H1 (cell line): Measurements from ENCODE around the gene LAMB3. TPM values are rescaled to one million over a fixed set of nuclear protein-coding genes. Genes with fewer than 3 reads are reported as not detected.

Source experiments
- CTCF ChIA-PET: fragments of 300-600 bp; sonication (Branson Sonifier 250); formaldehyde crosslinking; loops from one replicate; lab custom pipeline; 2021; ENCODE audit not compliant: partially characterized antibody; lab: Charles Lee
- POLR2A ChIA-PET: fragments of 300-600 bp; sonication (Branson Sonifier 250); formaldehyde crosslinking; loops from one replicate; lab custom pipeline; 2021; ENCODE audit warnings: inconsistent platforms; ENCODE audit not compliant: partially characterized antibody; lab: Charles Lee
- DNase-seq, 2 experiments: peaks; one replicate each; pipeline versions ENCODE4 v3.0.0 to v3.0.0-alpha.2; 2010 to 2022; ENCODE audit warnings: low spot score in 2 of 2, low read depth in 1 of 2, mixed read lengths in 1 of 2
- FAIRE-seq: peaks from 2 replicates; lab custom pipeline; 2011; peaks lifted over from hg19 to GRCh38; lab: Jason Lieb, UNC
- H2AFZ ChIP-seq: 2 replicates; pipeline ENCODE4 v1.8.1; 2012; ENCODE audit warnings: low read length, inconsistent platforms
- H2AK5ac ChIP-seq: 2 replicates; pipeline ENCODE4 v1.6.1; 2013; ENCODE audit warnings: low read depth, low read length
- H2BK120ac ChIP-seq: replicated peaks from 2 replicates; pipeline ENCODE3; 2013; ENCODE audit warnings: low read depth, low read length, inconsistent platforms
- H2BK12ac ChIP-seq: 2 replicates; pipeline ENCODE4 v1.6.1; 2013; ENCODE audit warnings: low read depth, low read length
- H2BK15ac ChIP-seq: 2 replicates; pipeline ENCODE4 v1.6.1; 2013; ENCODE audit warnings: low read length
- H2BK20ac ChIP-seq: 2 replicates; pipeline ENCODE4 v1.6.1; 2013; ENCODE audit warnings: low read length
- H2BK5ac ChIP-seq: 2 replicates; pipeline ENCODE4 v1.6.1; 2013; ENCODE audit warnings: low read depth, low read length
- H3K14ac ChIP-seq: 2 replicates; pipeline ENCODE4 v1.6.1; 2013; ENCODE audit warnings: inconsistent platforms; ENCODE audit not compliant: insufficient read length
- H3K18ac ChIP-seq: 2 replicates; pipeline ENCODE4 v1.6.1; 2013; ENCODE audit warnings: low read length; ENCODE audit errors: extremely low read depth
- H3K23ac ChIP-seq: 2 replicates; pipeline ENCODE4 v1.6.1; 2013; ENCODE audit warnings: inconsistent platforms; ENCODE audit not compliant: insufficient read length
- H3K23me2 ChIP-seq: 2 replicates; pipeline ENCODE4 v1.6.1; 2013; ENCODE audit warnings: low read depth, low read length
- H3K27ac ChIP-seq: 2 replicates; pipeline ENCODE4 v1.6.1; 2011; ENCODE audit warnings: low read depth, low read length, inconsistent platforms
- H3K27me3 ChIP-seq, 4 experiments: replicated peaks in 1 of 4; 1 replicate in 1 of 4; 2 replicates in 3 of 4; pipeline versions ENCODE4 v1.6.1 to v1.8.1; 2011 to 2013; ENCODE audit warnings: low read length in 3 of 4, mild to moderate bottlenecking in 3 of 4, inconsistent platforms in 2 of 4, mixed read lengths in 2 of 4, moderate library complexity in 1 of 4; ENCODE audit not compliant: control insufficient read depth in 3 of 4, insufficient read depth in 3 of 4; ENCODE audit errors: extremely low read depth in 1 of 4
- H3K36me3 ChIP-seq, 4 experiments: 2 replicates each; pipeline versions ENCODE4 v1.6.1 to v1.8.1; 2011 to 2013; ENCODE audit warnings: mild to moderate bottlenecking in 4 of 4, low read length in 3 of 4, moderate library complexity in 2 of 4, control low read depth in 1 of 4, inconsistent platforms in 1 of 4; ENCODE audit not compliant: insufficient read depth in 4 of 4, control insufficient read depth in 2 of 4
- H3K4ac ChIP-seq: replicated peaks from 2 replicates; pipeline ENCODE3; 2013; ENCODE audit warnings: low read length, low read depth, mixed read lengths, inconsistent platforms; ENCODE audit not compliant: insufficient read length
- H3K4me1 ChIP-seq, 4 experiments: replicated peaks in 1 of 4; 1 replicate in 1 of 4; 2 replicates in 3 of 4; pipeline versions ENCODE4 v1.6.1 to v1.8.1; 2011 to 2013; ENCODE audit warnings: low read length in 3 of 4, inconsistent platforms in 2 of 4, mixed read lengths in 1 of 4; ENCODE audit not compliant: insufficient read depth in 4 of 4, control insufficient read depth in 3 of 4
- H3K4me2 ChIP-seq, 2 experiments: 2 replicates each; pipeline versions ENCODE4 v1.6.1 to v1.8.1; 2011 to 2013; ENCODE audit warnings: low read depth in 2 of 2, low read length in 2 of 2, control low read depth in 1 of 2, inconsistent platforms in 1 of 2, mild to moderate bottlenecking in 1 of 2; ENCODE audit not compliant: insufficient read depth in 1 of 2
- H3K4me3 ChIP-seq, 4 experiments: fragments of 200-600, 300-600 bp in 1 of 4; sonication (generic), shearing (Covaris generic), sonication (Bioruptor Twin) in 1 of 4; 2 replicates each; pipeline versions ENCODE4 v1.5.1 to v1.8.1; 2011 to 2016; ENCODE audit warnings: low read length in 4 of 4, low read depth in 3 of 4, control low read depth in 2 of 4, inconsistent platforms in 2 of 4, mild to moderate bottlenecking in 2 of 4, mixed read lengths in 1 of 4, moderate library complexity in 1 of 4; ENCODE audit not compliant: insufficient read depth in 2 of 4; ENCODE audit errors: extremely low read depth in 1 of 4
- H3K56ac ChIP-seq: replicated peaks from 2 replicates; pipeline ENCODE3; 2013; ENCODE audit warnings: low read depth, mild to moderate bottlenecking, mixed read lengths, low read length, inconsistent platforms; ENCODE audit not compliant: insufficient read length
- H3K79me1 ChIP-seq: 2 replicates; pipeline ENCODE4 v1.6.1; 2013; ENCODE audit warnings: low read depth, low read length, control low read depth
- H3K79me2 ChIP-seq, 2 experiments: 2 replicates each; pipeline versions ENCODE4 v1.6.1 to v1.8.1; 2012 to 2013; ENCODE audit warnings: low read length in 2 of 2, mild to moderate bottlenecking in 2 of 2, inconsistent platforms in 1 of 2; ENCODE audit not compliant: insufficient read depth in 2 of 2, control insufficient read depth in 1 of 2
- H3K9ac ChIP-seq, 4 experiments: replicated peaks in 1 of 4; 1 replicate in 1 of 4; 2 replicates in 3 of 4; pipeline versions ENCODE4 v1.6.1 to v1.8.1; 2011 to 2013; ENCODE audit warnings: low read depth in 3 of 4, low read length in 3 of 4, control low read depth in 2 of 4, mild to moderate bottlenecking in 2 of 4, moderate library complexity in 2 of 4, inconsistent platforms in 1 of 4; ENCODE audit errors: extremely low read depth in 1 of 4
- H3K9me3 ChIP-seq, 2 experiments: 2 replicates each; pipeline versions ENCODE4 v1.6.1 to v1.8.1; 2012 to 2013; ENCODE audit warnings: mild to moderate bottlenecking in 2 of 2, moderate library complexity in 2 of 2, control low read depth in 1 of 2, inconsistent platforms in 1 of 2, low read depth in 1 of 2, low read length in 1 of 2, mixed read lengths in 1 of 2; ENCODE audit not compliant: insufficient read depth in 2 of 2
- H4K20me1 ChIP-seq, 2 experiments: replicated peaks in 1 of 2; 2 replicates each; pipeline versions ENCODE3 to v1.8.1; 2011 to 2013; ENCODE audit warnings: inconsistent platforms in 2 of 2, low read length in 2 of 2, mild to moderate bottlenecking in 1 of 2; ENCODE audit not compliant: insufficient read depth in 2 of 2, control insufficient read depth in 1 of 2
- H4K5ac ChIP-seq: 2 replicates; pipeline ENCODE4 v1.6.1; 2013; ENCODE audit warnings: low read length, low read depth, mixed read lengths, inconsistent platforms; ENCODE audit not compliant: insufficient read length
- H4K8ac ChIP-seq: 2 replicates; pipeline ENCODE4 v1.8.0; 2013; ENCODE audit warnings: mild to moderate bottlenecking, moderate library complexity, low read length, inconsistent platforms; ENCODE audit not compliant: insufficient read depth; ENCODE audit errors: extremely low read depth
- H4K91ac ChIP-seq: replicated peaks from 2 replicates; pipeline ENCODE3; 2013; ENCODE audit warnings: low read length, mixed read lengths, inconsistent platforms; ENCODE audit not compliant: insufficient read length
- CEBPB ChIP-seq: IDR thresholded peaks from 2 replicates; pipeline ENCODE4 v1.6.1; 2012; ENCODE audit warnings: low read depth, low read length
- WGBS, 2 experiments: shearing (Covaris generic) in 1 of 2; methylation state at CpG; one replicate each; pipeline versions ENCODE4 v1.1.6 to v1.1.7; 2013 to 2015; ENCODE audit warnings: low lambda C conversion rate in 2 of 2, mixed read lengths in 2 of 2, inconsistent platforms in 1 of 2, low coverage in 1 of 2, missing lambda C conversion rate in 1 of 2; ENCODE audit not compliant: insufficient replicate concordance in 2 of 2, insufficient coverage in 1 of 2, insufficient read length in 1 of 2; ENCODE audit errors: extremely low coverage in 1 of 2, missing lambda C conversion rate in 1 of 2; 5-methylcytosine and 5-hydroxymethylcytosine counted together
- polyA plus RNA-seq, 7 experiments: library from polyadenylated mRNA; depleted of rRNA in 3 of 7; stranded (reverse) in 5 of 7; unstranded in 2 of 7; fragments of >200 nt in 5 of 7; fragments of 200-250 nt in 2 of 7; gene quantifications; 1 replicate in 5 of 7; 2 replicates in 1 of 7; 4 replicates in 1 of 7; pipeline versions ENCODE4 v1.2.1 to v1.2.3, GENCODE V29; 2011 to 2013; ENCODE audit warnings: missing spikeins in 2 of 7, mixed read lengths in 2 of 7
- total RNA-seq: library from RNA; stranded (reverse); fragmentation: NEBNext Ultra II Directional; extraction: Animal tissue kit (Norgen Biotek cat#: 25700); gene quantifications from 2 replicates; pipeline ENCODE4 v1.2.1, GENCODE V29; 2021

The LAMB3 gene
- total and polyA plus RNA-seq, 2 of the 8 experiments (the other 6 are each of a cell fraction or from before 2014, with no cell fraction given) = 0.45 to 0.50 TPM

GRCh38 chr1:209650454-209650853 lies 1.8 kb downstream of the LAMB3 start:
- Histone ChIP-seq H3K79me1 (no peaks in the 10 kb centered on the region), H3K23ac (no peak overlapping the region), H3K4me1 (peaks cover 0 to 11% (median 10%) of the 10 kb centered on the region in 4 experiments; a peak in 4 of 7 replicates), H2BK20ac (no peak overlapping the region), H3K14ac (no peak overlapping the region), H3K56ac (no peak overlapping the region), H4K8ac (no peak overlapping the region), H3K23me2 (no peaks in the 10 kb centered on the region), H3K79me2 (no peaks in the 10 kb centered on the region), H3K27me3 (no peaks in the 10 kb centered on the region), H3K4ac (no peak overlapping the region), H2BK5ac (no peak overlapping the region), H2BK15ac (no peak overlapping the region), H2AK5ac (no peak overlapping the region), H4K91ac (no peak overlapping the region), H4K5ac (no peak overlapping the region), H3K4me2 (no peak overlapping the region), H3K36me3 (no peaks in the 10 kb centered on the region), H3K27ac (no peak overlapping the region), H2BK12ac (no peak overlapping the region), H2AFZ (no peak overlapping the region), H3K9me3 (no peaks in the 10 kb centered on the region), H2BK120ac (no peak overlapping the region), H4K20me1 (no peaks in the 10 kb centered on the region), H3K4me3 (no peak overlapping the region), H3K18ac (no peak overlapping the region), H3K9ac (no peak overlapping the region)
- ChIA-PET CTCF (interaction anchor here (1.2 to 4.5 kb wide), 10 partner anchors 8 to 74 kb away, joined by 3 to 23 read pairs (median 5); no protein-coding TSS in a partner anchor), POLR2A (interaction anchor here (1.5 kb wide), 1 partner anchor 24 kb away, joined by 4 read pairs; no protein-coding TSS in a partner anchor)
- DNase-seq = no peak
- 100% methylated on average over 1 of the region's 1 CpG; no CpG with 5 or more reads in 1 of the 2 experiments for WGBS, 2 experiments
- FAIRE-seq = no peak
- no peak for TF ChIP-seq CEBPB
